Panc1 (cell line): ENCODE measurements around the gene SH3BP1.
A peak's percentile ranks its signal among the peaks of the same experiment; 100 is the strongest.

ENCODE experiments used
- SIN3A ChIP-seq: IDR thresholded peaks from 2 replicates; pipeline ENCODE4 v1.6.1; 2012; ENCODE audit warnings: low read depth, mild to moderate bottlenecking, low read length, moderate library complexity, borderline replicate concordance; ENCODE audit not compliant: insufficient read depth
- TF ChIP-seq, protein P1 (sequence below): fragments of 450-650 bp; IDR thresholded peaks from 2 replicates; pipeline ENCODE4 v1.5.1; 2017; ENCODE audit warnings: mild to moderate bottlenecking

- TF ChIP-seq, protein P1, sequence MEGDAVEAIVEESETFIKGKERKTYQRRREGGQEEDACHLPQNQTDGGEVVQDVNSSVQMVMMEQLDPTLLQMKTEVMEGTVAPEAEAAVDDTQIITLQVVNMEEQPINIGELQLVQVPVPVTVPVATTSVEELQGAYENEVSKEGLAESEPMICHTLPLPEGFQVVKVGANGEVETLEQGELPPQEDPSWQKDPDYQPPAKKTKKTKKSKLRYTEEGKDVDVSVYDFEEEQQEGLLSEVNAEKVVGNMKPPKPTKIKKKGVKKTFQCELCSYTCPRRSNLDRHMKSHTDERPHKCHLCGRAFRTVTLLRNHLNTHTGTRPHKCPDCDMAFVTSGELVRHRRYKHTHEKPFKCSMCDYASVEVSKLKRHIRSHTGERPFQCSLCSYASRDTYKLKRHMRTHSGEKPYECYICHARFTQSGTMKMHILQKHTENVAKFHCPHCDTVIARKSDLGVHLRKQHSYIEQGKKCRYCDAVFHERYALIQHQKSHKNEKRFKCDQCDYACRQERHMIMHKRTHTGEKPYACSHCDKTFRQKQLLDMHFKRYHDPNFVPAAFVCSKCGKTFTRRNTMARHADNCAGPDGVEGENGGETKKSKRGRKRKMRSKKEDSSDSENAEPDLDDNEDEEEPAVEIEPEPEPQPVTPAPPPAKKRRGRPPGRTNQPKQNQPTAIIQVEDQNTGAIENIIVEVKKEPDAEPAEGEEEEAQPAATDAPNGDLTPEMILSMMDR: peak; percentile 97
- no peak for TF ChIP-seq SIN3A
These were observed 32.2 kb upstream of the SH3BP1 start for GRCh38 chr22:37607010-37607934.
